H9 (cell line): ENCODE data around the gene IRF6. TPM values are rescaled to one million over a fixed set of nuclear protein-coding genes. Genes with fewer than 3 reads are reported as not detected.

ENCODE experiments used
- DNase-seq: peaks from one replicate; pipeline ENCODE4 v3.0.0-alpha.2; 2017
- H2AFZ ChIP-seq: one replicate; pipeline ENCODE4 v1.6.1; 2013; ENCODE audit warnings: mild to moderate bottlenecking, low read length, control low read depth, moderate library complexity
- H2AK5ac ChIP-seq: 2 replicates; pipeline ENCODE4 v1.6.1; 2013; ENCODE audit warnings: low read length, control low read depth, mixed read lengths; ENCODE audit not compliant: insufficient read length
- H2BK120ac ChIP-seq: one replicate; pipeline ENCODE4 v1.6.1; 2013; ENCODE audit warnings: low read depth, mild to moderate bottlenecking, low read length, control low read depth, inconsistent platforms; ENCODE audit not compliant: poor library complexity, severe bottlenecking
- H2BK12ac ChIP-seq: 2 replicates; pipeline ENCODE4 v1.6.1; 2013; ENCODE audit warnings: low read length, control low read depth, mixed read lengths, low read depth; ENCODE audit not compliant: insufficient read length
- H2BK15ac ChIP-seq: 2 replicates; pipeline ENCODE4 v1.6.1; 2013; ENCODE audit warnings: low read depth, low read length, control low read depth
- H2BK20ac ChIP-seq: one replicate; pipeline ENCODE4 v1.6.1; 2013; ENCODE audit warnings: low read depth, mild to moderate bottlenecking, low read length, control low read depth, inconsistent platforms; ENCODE audit not compliant: poor library complexity, severe bottlenecking
- H2BK5ac ChIP-seq: 2 replicates; pipeline ENCODE4 v1.6.1; 2013; ENCODE audit warnings: low read length, control low read depth, mixed read lengths; ENCODE audit not compliant: insufficient read length
- H3K14ac ChIP-seq: 2 replicates; pipeline ENCODE4 v1.6.1; 2013; ENCODE audit warnings: low read length, control low read depth; ENCODE audit not compliant: insufficient read depth
- H3K18ac ChIP-seq: 2 replicates; pipeline ENCODE4 v1.6.1; 2013; ENCODE audit warnings: low read depth, mild to moderate bottlenecking, mixed read lengths, low read length, control low read depth; ENCODE audit not compliant: insufficient read length
- H3K23ac ChIP-seq: 2 replicates; pipeline ENCODE4 v1.6.1; 2013; ENCODE audit warnings: low read length, control low read depth, mixed read lengths, low read depth; ENCODE audit not compliant: insufficient read length
- H3K23me2 ChIP-seq: 2 replicates; pipeline ENCODE4 v1.6.1; 2013; ENCODE audit warnings: low read depth, mild to moderate bottlenecking, mixed read lengths, low read length, control low read depth; ENCODE audit not compliant: insufficient read length, poor library complexity, severe bottlenecking
- H3K27ac ChIP-seq: 2 replicates; pipeline ENCODE4 v1.5.1; 2013; ENCODE audit warnings: low read length, control low read depth, mixed read lengths, low read depth; ENCODE audit not compliant: insufficient read length
- H3K27me3 ChIP-seq: 2 replicates; pipeline ENCODE4 v1.6.1; 2013; ENCODE audit warnings: low read length, control low read depth, inconsistent platforms; ENCODE audit not compliant: insufficient read depth
- H3K4ac ChIP-seq: 2 replicates; pipeline ENCODE4 v1.6.1; 2013; ENCODE audit warnings: low read depth, mild to moderate bottlenecking, control low read depth, inconsistent platforms, low read length, moderate library complexity
- H3K4me1 ChIP-seq: 2 replicates; pipeline ENCODE4 v1.6.1; 2013; ENCODE audit warnings: low read length, control low read depth, inconsistent platforms; ENCODE audit not compliant: insufficient read depth
- H3K4me2 ChIP-seq: 2 replicates; pipeline ENCODE4 v1.6.1; 2013; ENCODE audit warnings: low read length, control low read depth, mixed read lengths; ENCODE audit not compliant: insufficient read length, insufficient read depth
- H3K56ac ChIP-seq: 2 replicates; pipeline ENCODE4 v1.6.1; 2013; ENCODE audit warnings: low read depth, mild to moderate bottlenecking, mixed read lengths, low read length, control low read depth; ENCODE audit not compliant: insufficient read length
- H3K79me1 ChIP-seq: 2 replicates; pipeline ENCODE4 v1.6.1; 2013; ENCODE audit warnings: low read depth, mild to moderate bottlenecking, moderate library complexity, low read length, control low read depth, inconsistent platforms; ENCODE audit not compliant: insufficient read depth, poor library complexity, severe bottlenecking
- H3K79me2 ChIP-seq: 2 replicates; pipeline ENCODE4 v1.6.1; 2013; ENCODE audit warnings: low read length, control low read depth, inconsistent platforms; ENCODE audit not compliant: insufficient read depth
- H3K9ac ChIP-seq: 2 replicates; pipeline ENCODE4 v1.6.1; 2013; ENCODE audit warnings: low read length, control low read depth, mixed read lengths; ENCODE audit not compliant: insufficient read length; ENCODE audit errors: extremely low read depth
- H3K9me3 ChIP-seq: one replicate; pipeline ENCODE4 v1.6.1; 2013; ENCODE audit warnings: low read depth, low read length, inconsistent platforms; ENCODE audit not compliant: control insufficient read depth
- H3T11ph ChIP-seq: one replicate; pipeline ENCODE4 v1.6.1; 2013; ENCODE audit warnings: mild to moderate bottlenecking, low read length, control low read depth, inconsistent platforms
- H4K20me1 ChIP-seq: one replicate; pipeline ENCODE4 v1.6.1; 2013; ENCODE audit not compliant: control insufficient read depth, insufficient read length, insufficient read depth
- H4K5ac ChIP-seq: 2 replicates; pipeline ENCODE4 v1.6.1; 2013; ENCODE audit warnings: low read depth, mild to moderate bottlenecking, mixed read lengths, low read length, control low read depth; ENCODE audit not compliant: insufficient read length
- H4K8ac ChIP-seq: replicated peaks from 2 replicates; pipeline ENCODE4 v1.6.1; 2013; ENCODE audit warnings: low read length, control low read depth, mixed read lengths, low read depth; ENCODE audit not compliant: insufficient read length
- H4K91ac ChIP-seq: 2 replicates; pipeline ENCODE4 v1.6.1; 2013; ENCODE audit warnings: low read depth, mild to moderate bottlenecking, moderate library complexity, mixed read lengths, low read length, control low read depth; ENCODE audit not compliant: insufficient read length
- H3K27ac Mint-ChIP-seq, 3 experiments: 2 replicates in 2 of 3; 3 replicates in 1 of 3; pipeline ENCODE4 v1.8.0; 2020 to 2021; ENCODE audit warnings: mixed read lengths in 3 of 3, mild to moderate bottlenecking in 1 of 3, moderate library complexity in 1 of 3
- H3K27me3 Mint-ChIP-seq: 2 replicates; pipeline ENCODE4 v1.8.0; 2021; ENCODE audit warnings: low read depth, mild to moderate bottlenecking, moderate library complexity, mixed read lengths
- H3K36me3 Mint-ChIP-seq, 3 experiments: 2 replicates in 2 of 3; 3 replicates in 1 of 3; pipeline ENCODE4 v1.8.0; 2020 to 2021; ENCODE audit warnings: low read depth in 3 of 3, mixed read lengths in 3 of 3; ENCODE audit not compliant: insufficient read depth in 1 of 3
- H3K4me1 Mint-ChIP-seq, 2 experiments: 2 replicates each; pipeline ENCODE4 v1.8.0; 2020; ENCODE audit warnings: mixed read lengths in 2 of 2
- H3K4me3 Mint-ChIP-seq, 2 experiments: 2 replicates in 1 of 2; 3 replicates in 1 of 2; pipeline ENCODE4 v1.8.0; 2020 to 2021; ENCODE audit warnings: mild to moderate bottlenecking in 2 of 2, mixed read lengths in 2 of 2, moderate library complexity in 1 of 2
- H3K9me3 Mint-ChIP-seq, 2 experiments: 2 replicates in 1 of 2; 3 replicates in 1 of 2; pipeline ENCODE4 v1.8.0; 2020; ENCODE audit warnings: mild to moderate bottlenecking in 2 of 2, mixed read lengths in 2 of 2, moderate library complexity in 1 of 2
- WGBS: extraction: QIAGEN DNeasy Blood & Tissue Kit; methylation state at CpG from one replicate; pipeline ENCODE4 v1.1.7; 2013; ENCODE audit warnings: missing lambda C conversion rate, low lambda C conversion rate, mixed read lengths; ENCODE audit not compliant: insufficient read length; ENCODE audit errors: extremely low coverage; 5-methylcytosine and 5-hydroxymethylcytosine counted together
- total RNA-seq: library from RNA; stranded (reverse); gene quantifications from 2 replicates; pipeline ENCODE4 v1.2.1, GENCODE V29; 2021
- TF ChIP-seq, protein P1 (sequence below): fragments of 200-600 bp; sonication (generic); conservative IDR thresholded peaks from 3 replicates; pipeline ENCODE4 v1.8.0; 2021; ENCODE audit warnings: antibody characterized with exemption, mild to moderate bottlenecking

The IRF6 gene
- total RNA-seq, 1 experiment from 2014 or later = 7.1 TPM

DNA sequence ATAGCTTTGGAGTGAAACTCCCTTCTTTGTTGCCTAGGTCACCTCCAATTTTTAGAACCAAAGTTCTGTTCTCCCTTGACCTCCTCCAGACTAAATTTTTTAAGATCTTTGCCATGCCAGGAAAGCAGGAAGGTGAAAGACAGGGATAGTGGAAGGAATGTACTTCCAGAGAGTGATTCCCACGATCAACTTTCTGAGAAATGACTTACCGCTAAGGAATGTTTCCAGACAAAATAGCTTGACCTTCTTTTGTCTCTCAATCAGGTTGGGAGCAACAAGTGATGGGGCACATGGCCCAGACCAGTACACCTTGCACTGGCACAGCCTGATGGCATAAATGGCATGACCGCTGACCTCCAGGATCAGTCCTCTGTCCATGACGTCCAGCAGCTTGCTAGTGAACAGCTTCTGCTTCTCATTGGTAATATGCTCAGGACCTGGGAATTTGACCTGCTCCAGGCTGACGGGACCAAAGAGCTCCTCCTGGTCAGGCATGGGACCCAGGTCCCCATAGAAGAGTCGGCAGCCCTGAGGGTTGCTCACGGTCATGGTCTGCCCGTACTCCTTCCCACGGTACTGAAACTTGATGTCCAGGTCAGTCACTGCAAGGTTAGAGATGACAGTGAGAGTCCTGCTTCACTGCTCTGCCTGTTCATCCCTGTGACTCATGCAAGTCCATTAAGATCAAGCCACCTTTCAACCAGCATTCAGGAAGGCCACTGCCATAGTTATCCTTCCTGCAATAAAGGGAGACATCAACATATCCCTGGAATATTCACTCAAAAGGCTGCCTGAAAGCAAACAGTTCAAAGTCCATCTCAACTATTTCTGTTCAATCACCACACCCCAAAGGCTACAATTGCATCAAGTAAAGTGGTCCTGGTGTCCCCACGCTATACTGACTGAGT, 15.4 kb downstream of the IRF6 start:
- Mint-ChIP-seq H3K36me3 (peaks cover 2 to 74% (median 57%) of the 10 kb centered on the region in 3 experiments; a peak in 5 of 7 replicates), H3K4me1 (no peaks in the 10 kb centered on the region), H3K27me3 (peaks cover 8% of the 10 kb centered on the region), H3K9me3 (no peaks in the 10 kb centered on the region), H3K4me3 (no peak overlapping the region), H3K27ac (no peak overlapping the region)
- no peak overlapping the region for H3T11ph ChIP-seq
- no peak overlapping the region for H2BK5ac ChIP-seq
- H2BK12ac ChIP-seq = no peak overlapping the region
- H3K23ac ChIP-seq = no peak overlapping the region
- H2BK20ac ChIP-seq = no peak overlapping the region
- no CpG with 5 or more reads among the region's 10 CpGs for whole genome bisulfite sequencing
- H3K27ac ChIP-seq = no peak overlapping the region
- no peaks in the 10 kb centered on the region for H3K9me3 ChIP-seq
- no peak overlapping the region for H2AK5ac ChIP-seq
- no peak overlapping the region for H3K18ac ChIP-seq
- TF ChIP-seq, protein P1, sequence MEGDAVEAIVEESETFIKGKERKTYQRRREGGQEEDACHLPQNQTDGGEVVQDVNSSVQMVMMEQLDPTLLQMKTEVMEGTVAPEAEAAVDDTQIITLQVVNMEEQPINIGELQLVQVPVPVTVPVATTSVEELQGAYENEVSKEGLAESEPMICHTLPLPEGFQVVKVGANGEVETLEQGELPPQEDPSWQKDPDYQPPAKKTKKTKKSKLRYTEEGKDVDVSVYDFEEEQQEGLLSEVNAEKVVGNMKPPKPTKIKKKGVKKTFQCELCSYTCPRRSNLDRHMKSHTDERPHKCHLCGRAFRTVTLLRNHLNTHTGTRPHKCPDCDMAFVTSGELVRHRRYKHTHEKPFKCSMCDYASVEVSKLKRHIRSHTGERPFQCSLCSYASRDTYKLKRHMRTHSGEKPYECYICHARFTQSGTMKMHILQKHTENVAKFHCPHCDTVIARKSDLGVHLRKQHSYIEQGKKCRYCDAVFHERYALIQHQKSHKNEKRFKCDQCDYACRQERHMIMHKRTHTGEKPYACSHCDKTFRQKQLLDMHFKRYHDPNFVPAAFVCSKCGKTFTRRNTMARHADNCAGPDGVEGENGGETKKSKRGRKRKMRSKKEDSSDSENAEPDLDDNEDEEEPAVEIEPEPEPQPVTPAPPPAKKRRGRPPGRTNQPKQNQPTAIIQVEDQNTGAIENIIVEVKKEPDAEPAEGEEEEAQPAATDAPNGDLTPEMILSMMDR = no peak
- no peak for DNase-seq
- H3K79me2 ChIP-seq = no peaks in the 10 kb centered on the region
- H2AFZ ChIP-seq = no peak overlapping the region
- no peak overlapping the region for H3K4ac ChIP-seq
- no peaks in the 10 kb centered on the region for H3K23me2 ChIP-seq
- H3K4me2 ChIP-seq = no peak overlapping the region
- H4K91ac ChIP-seq = no peak overlapping the region
- H3K56ac ChIP-seq = no peak overlapping the region
- no peaks in the 10 kb centered on the region for H4K20me1 ChIP-seq
- H3K79me1 ChIP-seq = no peaks in the 10 kb centered on the region
- H3K14ac ChIP-seq = no peak overlapping the region
- no peaks in the 10 kb centered on the region for H3K27me3 ChIP-seq
- H3K4me1 ChIP-seq = no peaks in the 10 kb centered on the region
- H2BK15ac ChIP-seq = no peak overlapping the region
- H2BK120ac ChIP-seq = no peak overlapping the region
- H4K8ac ChIP-seq = no peak overlapping the region
- no peak overlapping the region for H4K5ac ChIP-seq
- H3K9ac ChIP-seq = no peak overlapping the region
